HPDE6-E6E7 (cell line): ENCODE measurements around the gene IRAK4.

Experiments
- DNase-seq: peaks from one replicate; pipeline ENCODE4 v3.0.0; 2011; ENCODE audit warnings: missing footprints; ENCODE audit errors: extremely low spot score

Gene IRAK4

DNA sequence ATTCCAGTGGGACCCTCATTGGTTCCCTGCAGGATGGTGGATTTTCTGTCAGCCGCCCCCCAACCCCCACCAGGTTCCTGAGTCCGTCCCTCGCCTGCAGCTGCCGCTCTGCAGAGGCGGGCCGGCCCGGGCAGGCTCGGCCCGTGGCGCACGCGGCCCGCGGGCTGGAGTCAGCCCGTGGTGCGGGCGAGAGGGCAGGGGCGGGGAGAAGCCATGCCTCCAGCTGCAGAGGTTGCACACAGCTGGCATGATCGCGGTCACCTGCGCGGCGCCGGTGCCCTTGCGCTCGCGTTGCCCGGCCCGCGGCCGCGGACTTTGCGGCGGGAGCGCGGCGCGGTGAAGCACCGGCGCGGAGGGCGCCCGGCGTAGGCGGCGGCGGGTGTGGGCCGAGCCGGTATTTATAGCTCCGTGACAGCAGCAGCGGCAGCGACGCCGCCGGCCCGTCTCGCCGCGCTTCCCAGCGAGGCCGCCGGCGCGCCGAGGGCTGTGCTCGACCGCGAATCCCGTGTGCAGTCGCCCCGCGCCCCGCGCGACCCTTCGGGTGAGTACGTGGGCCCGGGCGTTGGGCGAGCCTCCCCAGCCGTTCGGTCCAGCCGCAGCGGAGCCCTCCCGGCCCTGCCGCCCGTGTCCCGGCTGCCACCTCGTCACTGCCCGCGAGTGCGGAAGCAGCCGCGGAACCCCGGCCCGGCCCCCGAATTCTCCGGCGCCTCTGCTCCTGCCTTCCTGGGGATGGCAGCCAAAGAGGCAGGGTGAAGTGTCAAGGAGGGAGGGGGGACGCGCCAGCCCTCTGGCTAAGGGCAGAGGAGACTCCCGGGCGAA, 77.1 kb downstream of the IRAK4 start, which contains the start of gene TMEM117:
TMEM117 (plus strand) TSS at position 426 of the 819 bp plus-strand sequence.
- peak; percentile 27 for DNase-seq

DNA sequence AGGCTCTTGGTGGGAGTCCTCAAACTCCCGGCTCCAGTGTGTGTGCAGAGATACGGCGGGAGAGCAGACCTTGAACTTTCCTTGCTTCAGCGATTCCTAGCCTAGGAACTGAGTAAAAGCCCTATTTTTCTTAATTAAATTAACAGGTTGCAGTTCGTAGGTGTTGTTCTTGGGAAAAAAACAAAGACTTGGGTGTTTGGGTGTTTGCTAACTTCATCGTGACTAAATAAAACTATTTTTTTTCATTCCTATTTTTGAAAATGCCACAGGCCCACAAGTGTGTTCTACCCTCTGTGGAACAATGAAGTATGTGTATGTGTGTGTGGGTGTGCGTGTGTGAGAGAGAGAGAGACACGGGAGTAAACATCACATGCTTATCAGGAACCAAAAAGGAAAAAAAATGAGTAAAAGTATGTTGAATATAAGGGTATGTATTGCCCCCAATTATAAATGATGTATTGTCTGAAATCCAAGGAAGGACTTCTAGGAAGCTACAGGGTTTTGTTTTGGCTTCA, 77.8 kb downstream of the IRAK4 start:
- DNase-seq = no peak
